VCaP (cell line): ENCODE measurements around the gene IPO11.
"Not testable (repeated sequence)": the region's sequence is repeated elsewhere in the genome, so short reads cannot be mapped to it uniquely, and the experiment has no call there.

ENCODE experiments used
- H3K27ac ChIP-seq: fragments of 450-650 bp; 2 replicates; pipeline ENCODE4 v1.5.1; 2017
- CTCF ChIP-seq: fragments of 450-650 bp; conservative IDR thresholded peaks from 2 replicates; pipeline ENCODE4 v1.5.1; 2017; ENCODE audit warnings: mild to moderate bottlenecking, moderate library complexity

The IPO11 gene

GRCh38 chr5:62662521-62662920 lies 250.0 kb downstream of the IPO11 start:
- no peak overlapping the region for H3K27ac ChIP-seq
- no peak for TF ChIP-seq CTCF

DNA sequence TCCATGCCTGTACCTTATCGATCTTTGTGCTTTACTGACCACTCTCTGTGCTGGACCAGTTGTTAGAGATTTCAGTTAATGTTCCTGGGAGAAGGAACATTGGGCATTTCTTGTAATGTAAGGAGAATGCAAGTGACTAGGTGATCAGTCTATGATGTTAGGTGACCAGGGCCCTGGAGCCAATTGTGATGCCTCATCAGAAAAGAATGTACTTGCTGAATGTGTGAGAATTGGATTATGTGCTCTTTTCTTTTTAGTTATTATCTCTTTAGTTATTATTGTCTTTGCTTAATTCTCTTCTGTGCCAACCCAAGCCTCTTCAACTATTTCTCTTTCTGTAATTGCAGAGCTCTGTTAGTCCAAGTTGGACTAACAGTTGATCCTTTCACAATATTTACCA lies 258.9 kb downstream of the IPO11 start:
- no peak for TF ChIP-seq CTCF
- no peak overlapping the region for H3K27ac ChIP-seq

GRCh38 chr5:62676596-62676995 lies 264.0 kb downstream of the IPO11 start:
- not testable (repeated sequence) for H3K27ac ChIP-seq
